Measurements from ENCODE around the gene ERRFI1.

ERRFI1 gene

GRCh38 chr1:7962014-7962335 lies 64.1 kb downstream of the ERRFI1 start:
- Histone ChIP-seq H3K9me3 (no peaks in the 10 kb centered on the region), H3K4me3 (ENCODE audit: low read depth, low read length) (peak overlapping the region; percentile 79), H3K4me1 (no peaks in the 10 kb centered on the region), H3K36me3 (peaks cover 14% of the 10 kb centered on the region), H3K27me3 (no peaks in the 10 kb centered on the region)
- TF ChIP-seq, protein P1, sequence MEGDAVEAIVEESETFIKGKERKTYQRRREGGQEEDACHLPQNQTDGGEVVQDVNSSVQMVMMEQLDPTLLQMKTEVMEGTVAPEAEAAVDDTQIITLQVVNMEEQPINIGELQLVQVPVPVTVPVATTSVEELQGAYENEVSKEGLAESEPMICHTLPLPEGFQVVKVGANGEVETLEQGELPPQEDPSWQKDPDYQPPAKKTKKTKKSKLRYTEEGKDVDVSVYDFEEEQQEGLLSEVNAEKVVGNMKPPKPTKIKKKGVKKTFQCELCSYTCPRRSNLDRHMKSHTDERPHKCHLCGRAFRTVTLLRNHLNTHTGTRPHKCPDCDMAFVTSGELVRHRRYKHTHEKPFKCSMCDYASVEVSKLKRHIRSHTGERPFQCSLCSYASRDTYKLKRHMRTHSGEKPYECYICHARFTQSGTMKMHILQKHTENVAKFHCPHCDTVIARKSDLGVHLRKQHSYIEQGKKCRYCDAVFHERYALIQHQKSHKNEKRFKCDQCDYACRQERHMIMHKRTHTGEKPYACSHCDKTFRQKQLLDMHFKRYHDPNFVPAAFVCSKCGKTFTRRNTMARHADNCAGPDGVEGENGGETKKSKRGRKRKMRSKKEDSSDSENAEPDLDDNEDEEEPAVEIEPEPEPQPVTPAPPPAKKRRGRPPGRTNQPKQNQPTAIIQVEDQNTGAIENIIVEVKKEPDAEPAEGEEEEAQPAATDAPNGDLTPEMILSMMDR (IDR thresholded peaks at IDR 0.05; ENCODE audit: low read depth, low read length): no peak
- no peak for DNase-seq

Data from BE2C (cell line).